Loucy (cell line): ENCODE data around the gene CHAF1B.

ENCODE experiments used
- CTCF ChIP-seq: fragments of 200-600 bp; sonication (generic); conservative IDR thresholded peaks from 2 replicates; pipeline ENCODE4 v1.5.1; 2014; ENCODE audit warnings: mild to moderate bottlenecking, antibody characterized with exemption, low read length
- EZH2phosphoT487 ChIP-seq: fragments of 200-600 bp; IDR thresholded peaks from 2 replicates; pipeline ENCODE4 v1.6.1; 2018; ENCODE audit warnings: antibody characterized with exemption, mild to moderate bottlenecking, moderate library complexity, borderline replicate concordance

GRCh38 chr21:36425286-36425685, 40.1 kb downstream of the CHAF1B start:
- TF ChIP-seq CTCF (no peak), EZH2phosphoT487 (no peak)
